Neuronal stem cell (in vitro differentiated cells): ENCODE measurements around the gene PNLIPRP2.

Experiments
- DNase-seq: peaks from one replicate; pipeline ENCODE4 v3.0.0-alpha.2; 2013; ENCODE audit warnings: low spot score
- H2AFZ ChIP-seq: one replicate; pipeline ENCODE4 v1.6.1; 2013; ENCODE audit warnings: mild to moderate bottlenecking, low read length, inconsistent platforms
- H2AK5ac ChIP-seq: 2 replicates; pipeline ENCODE4 v1.6.1; 2013; ENCODE audit warnings: low read depth, mild to moderate bottlenecking, inconsistent platforms, low read length, moderate library complexity, mixed read lengths
- H2BK120ac ChIP-seq: 2 replicates; pipeline ENCODE4 v1.6.1; 2013; ENCODE audit warnings: low read depth, mild to moderate bottlenecking, inconsistent platforms, low read length, moderate library complexity, mixed read lengths
- H2BK12ac ChIP-seq: one replicate; pipeline ENCODE4 v1.6.1; 2013; ENCODE audit warnings: low read length, inconsistent platforms
- H2BK15ac ChIP-seq: 2 replicates; pipeline ENCODE4 v1.6.1; 2013; ENCODE audit warnings: mild to moderate bottlenecking, low read length, inconsistent platforms, mixed read lengths
- H2BK5ac ChIP-seq: one replicate; pipeline ENCODE4 v1.6.1; 2013; ENCODE audit warnings: inconsistent platforms, mild to moderate bottlenecking, low read length, moderate library complexity
- H3K14ac ChIP-seq: one replicate; pipeline ENCODE4 v1.6.1; 2013; ENCODE audit warnings: low read length, inconsistent platforms
- H3K18ac ChIP-seq: 2 replicates; pipeline ENCODE4 v1.6.1; 2013; ENCODE audit warnings: low read length, inconsistent platforms
- H3K23ac ChIP-seq: 2 replicates; pipeline ENCODE4 v1.6.1; 2013; ENCODE audit warnings: low read depth, mild to moderate bottlenecking, mixed read lengths, low read length, inconsistent platforms; ENCODE audit not compliant: poor library complexity
- H3K27ac ChIP-seq: replicated peaks from 3 replicates; pipeline ENCODE4 v1.5.1; 2013; ENCODE audit warnings: low read length, inconsistent platforms
- H3K27me3 ChIP-seq, 3 experiments: 2 replicates each; pipeline ENCODE4 v1.6.1; 2013; ENCODE audit warnings: low read length in 3 of 3, mild to moderate bottlenecking in 2 of 3, inconsistent platforms in 1 of 3, low read depth in 1 of 3, mixed read lengths in 1 of 3, moderate library complexity in 1 of 3; ENCODE audit not compliant: control insufficient read depth in 3 of 3, insufficient read depth in 3 of 3
- H3K36me3 ChIP-seq, 2 donors: replicated peaks in 1 of 2; 2 replicates each; pipeline ENCODE4 v1.6.1; 2013; ENCODE audit warnings: low read length in 2 of 2; ENCODE audit not compliant: control insufficient read depth in 2 of 2, insufficient read depth in 2 of 2
- H3K4ac ChIP-seq: 2 replicates; pipeline ENCODE4 v1.6.1; 2013; ENCODE audit warnings: inconsistent platforms, mild to moderate bottlenecking, low read length, moderate library complexity
- H3K4me1 ChIP-seq, 2 donors: 1 replicate in 1 of 2; 2 replicates in 1 of 2; pipeline ENCODE4 v1.6.1; 2013; ENCODE audit warnings: low read length in 2 of 2, low read depth in 1 of 2; ENCODE audit not compliant: control insufficient read depth in 2 of 2, insufficient read depth in 1 of 2
- H3K4me2 ChIP-seq: one replicate; pipeline ENCODE4 v1.6.1; 2013; ENCODE audit warnings: mild to moderate bottlenecking, low read length, inconsistent platforms; ENCODE audit not compliant: insufficient read depth, poor library complexity, severe bottlenecking
- H3K4me3 ChIP-seq, 2 donors: 2 replicates each; pipeline ENCODE4 v1.5.1; 2013; ENCODE audit warnings: low read length in 2 of 2, mild to moderate bottlenecking in 2 of 2, inconsistent platforms in 1 of 2, moderate library complexity in 1 of 2
- H3K79me1 ChIP-seq: one replicate; pipeline ENCODE4 v1.6.1; 2013; ENCODE audit warnings: low read depth, mild to moderate bottlenecking, inconsistent platforms, low read length, moderate library complexity
- H3K9ac ChIP-seq: one replicate; pipeline ENCODE4 v1.6.1; 2013; ENCODE audit warnings: mild to moderate bottlenecking, low read depth, low read length, inconsistent platforms; ENCODE audit not compliant: poor library complexity
- H3K9me3 ChIP-seq, 2 donors: replicated peaks in 1 of 2; 2 replicates each; pipeline versions ENCODE3 to v1.6.1; 2013; ENCODE audit warnings: low read length in 2 of 2, mild to moderate bottlenecking in 2 of 2, inconsistent platforms in 1 of 2, low read depth in 1 of 2, mixed read lengths in 1 of 2, moderate library complexity in 1 of 2; ENCODE audit not compliant: control insufficient read depth in 2 of 2, insufficient read depth in 1 of 2
- H4K8ac ChIP-seq: one replicate; pipeline ENCODE4 v1.6.1; 2013; ENCODE audit warnings: low read depth, mild to moderate bottlenecking, inconsistent platforms, low read length, moderate library complexity
- H4K91ac ChIP-seq: one replicate; pipeline ENCODE4 v1.6.1; 2013; ENCODE audit warnings: low read length, low read depth, mild to moderate bottlenecking, inconsistent platforms; ENCODE audit not compliant: poor library complexity
- WGBS, 2 donors: extraction: QIAGEN DNeasy Blood & Tissue Kit; methylation state at CpG; one replicate each; pipeline ENCODE4 v1.1.7; 2013; ENCODE audit warnings: missing lambda C conversion rate in 2 of 2, mixed read lengths in 1 of 2; ENCODE audit not compliant: insufficient read length in 2 of 2, insufficient replicate concordance in 1 of 2; ENCODE audit errors: extremely low coverage in 2 of 2; 5-methylcytosine and 5-hydroxymethylcytosine counted together

PNLIPRP2 gene

DNA sequence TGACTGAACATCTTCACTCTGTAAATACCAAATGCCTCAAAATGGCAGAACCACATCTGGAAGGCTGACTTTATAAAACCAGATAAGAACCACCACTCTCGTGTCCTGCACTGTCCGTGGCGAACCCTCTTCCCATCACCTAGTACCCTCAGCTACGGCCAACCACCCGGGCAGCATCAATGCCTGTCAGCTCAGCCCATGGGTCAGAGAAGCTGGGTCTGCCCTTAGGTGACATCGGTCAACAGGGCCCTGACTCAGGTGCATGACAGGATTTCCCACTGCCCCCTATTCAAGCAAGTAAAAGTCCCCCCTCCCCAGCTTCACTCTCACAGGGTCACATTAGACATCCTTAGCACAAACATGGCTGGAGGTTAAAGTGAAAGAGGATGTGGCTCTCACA lies 65.1 kb downstream of the PNLIPRP2 start:
- no peaks in the 10 kb centered on the region for H3K36me3 ChIP-seq
- no peak overlapping the region for H2BK12ac ChIP-seq
- no peak overlapping the region for H2BK5ac ChIP-seq
- no peaks in the 10 kb centered on the region for H3K9me3 ChIP-seq
- H3K27ac ChIP-seq, result no peak overlapping the region
- no peak overlapping the region for H3K4me3 ChIP-seq
- no CpG with 5 or more reads among the region's 6 CpGs for WGBS, 2 donors
- no peak overlapping the region for H3K4me2 ChIP-seq
- H4K8ac ChIP-seq, result no peak overlapping the region
- no peak overlapping the region for H3K9ac ChIP-seq
- H3K23ac ChIP-seq, result no peak overlapping the region
- no peaks in the 10 kb centered on the region for H3K4me1 ChIP-seq
- no peaks in the 10 kb centered on the region for H3K27me3 ChIP-seq
- H3K18ac ChIP-seq, result no peak overlapping the region
- H3K79me1 ChIP-seq, result no peaks in the 10 kb centered on the region
- no peak overlapping the region for H4K91ac ChIP-seq
- H2AK5ac ChIP-seq, result no peak overlapping the region
- H2BK15ac ChIP-seq, result no peak overlapping the region
- H2AFZ ChIP-seq, result no peak overlapping the region
- H3K14ac ChIP-seq, result no peak overlapping the region
- no peak overlapping the region for H3K4ac ChIP-seq
- no peak overlapping the region for H2BK120ac ChIP-seq
- no peak for DNase-seq

DNA sequence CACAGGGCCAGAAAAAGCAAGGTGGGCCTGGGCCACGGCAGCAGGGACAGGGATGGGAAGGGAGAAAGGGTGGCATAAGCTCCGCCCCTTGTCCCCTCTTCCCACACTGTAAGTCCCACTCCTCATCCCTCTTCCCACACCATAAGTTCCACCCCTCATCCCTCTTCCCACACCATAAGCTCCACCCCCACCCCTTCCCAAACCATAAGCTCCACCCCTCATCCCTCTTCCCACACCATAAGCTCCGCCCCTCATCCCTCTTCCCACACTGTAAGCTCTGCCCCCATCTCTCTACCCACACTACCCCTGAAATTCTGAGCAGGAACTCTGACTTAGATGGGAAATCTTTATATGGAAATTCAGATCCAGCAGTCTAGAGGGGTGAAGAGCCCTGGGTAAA lies 65.9 kb downstream of the PNLIPRP2 start:
- H3K36me3 ChIP-seq, result no peaks in the 10 kb centered on the region
- H2AFZ ChIP-seq, result no peak overlapping the region
- no peak overlapping the region for H2BK120ac ChIP-seq
- H3K4me1 ChIP-seq, result peaks cover 0 to 2% of the 10 kb centered on the region in 2 donors
- no peak overlapping the region for H2BK15ac ChIP-seq
- H3K9ac ChIP-seq, result no peak overlapping the region
- no peak overlapping the region for H3K18ac ChIP-seq
- no peak overlapping the region for H3K4me3 ChIP-seq
- H3K4me2 ChIP-seq, result no peak overlapping the region
- H3K27ac ChIP-seq, result no peak overlapping the region
- no peak overlapping the region for H4K8ac ChIP-seq
- no peak for DNase-seq
- H3K79me1 ChIP-seq, result no peaks in the 10 kb centered on the region
- H3K14ac ChIP-seq, result no peak overlapping the region
- H3K9me3 ChIP-seq, result no peaks in the 10 kb centered on the region
- no peak overlapping the region for H3K23ac ChIP-seq
- no peak overlapping the region for H2BK5ac ChIP-seq
- H3K27me3 ChIP-seq, result no peaks in the 10 kb centered on the region
- H2AK5ac ChIP-seq, result no peak overlapping the region
- no peak overlapping the region for H2BK12ac ChIP-seq
- H3K4ac ChIP-seq, result no peak overlapping the region
- WGBS, 2 donors, result no CpG with 5 or more reads among the region's 3 CpGs
- H4K91ac ChIP-seq, result no peak overlapping the region

DNA sequence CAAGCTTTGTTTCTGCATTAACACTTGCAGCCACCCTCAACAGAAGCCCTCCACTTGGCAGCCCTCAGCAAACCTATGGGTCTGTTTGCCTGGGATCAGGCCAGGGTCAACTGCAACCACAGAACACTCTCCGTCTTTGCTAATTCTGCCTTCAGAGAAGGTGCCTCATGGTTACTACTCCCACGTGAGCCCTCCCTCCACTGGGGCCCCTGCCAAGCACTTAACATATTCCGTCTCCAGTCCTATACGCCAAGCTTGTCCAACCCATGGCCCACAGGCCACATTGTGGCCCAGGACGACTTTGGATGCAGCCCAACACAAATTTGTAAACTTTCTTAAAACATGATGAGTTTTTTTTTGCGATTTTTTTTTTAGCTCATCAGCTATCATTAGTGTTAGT lies 66.9 kb downstream of the PNLIPRP2 start:
- H2AFZ ChIP-seq, result no peak overlapping the region

DNA sequence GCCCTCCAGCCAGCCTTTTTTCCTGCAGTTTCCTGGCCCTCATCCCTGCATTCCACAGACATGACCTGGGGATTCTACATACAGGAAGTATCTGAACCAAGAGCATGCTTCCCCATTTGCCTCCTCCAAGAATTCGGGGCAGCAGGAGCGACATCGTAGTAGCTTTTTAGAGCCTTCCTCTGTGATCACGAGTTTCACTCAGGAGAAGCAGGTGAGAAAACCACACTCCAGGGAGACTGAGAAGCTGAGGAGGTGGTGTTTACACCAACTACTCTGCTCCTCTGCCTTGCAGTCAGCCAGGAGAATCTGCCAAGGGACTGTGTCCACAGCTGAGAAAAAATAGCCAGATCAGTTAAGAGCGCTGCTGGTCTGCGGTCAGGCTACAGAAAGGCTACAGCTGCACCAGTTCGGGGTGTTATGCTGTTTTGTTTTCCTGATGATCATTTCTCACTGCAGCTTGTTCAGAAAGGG lies 67.5 kb downstream of the PNLIPRP2 start:
- Histone ChIP-seq H4K91ac (no peak overlapping the region), H3K79me1 (no peaks in the 10 kb centered on the region), H3K14ac (no peak overlapping the region)

More for the DNA sequence above, 66.9 kb downstream of the PNLIPRP2 start:
- Histone ChIP-seq H3K27ac (no peak overlapping the region), H3K36me3 (no peaks in the 10 kb centered on the region), H4K8ac (no peak overlapping the region), H2BK120ac (no peak overlapping the region), H3K79me1 (no peaks in the 10 kb centered on the region), H3K18ac (no peak overlapping the region), H3K4ac (no peak overlapping the region), H3K9ac (no peak overlapping the region), H2BK12ac (no peak overlapping the region), H3K27me3 (no peaks in the 10 kb centered on the region), H3K14ac (no peak overlapping the region), H3K23ac (no peak overlapping the region), H2BK5ac (no peak overlapping the region), H3K9me3 (no peaks in the 10 kb centered on the region), H4K91ac (no peak overlapping the region), H2AK5ac (no peak overlapping the region), H2BK15ac (no peak overlapping the region), H3K4me2 (no peak overlapping the region), H3K4me3 (no peak overlapping the region), H3K4me1 (peaks cover 0 to 2% of the 10 kb centered on the region in 2 donors)
- WGBS, 2 donors, result no CpG with 5 or more reads among the region's 6 CpGs
- DNase-seq, result no peak

More for the DNA sequence above, 67.5 kb downstream of the PNLIPRP2 start:
- WGBS, 2 donors, result no CpG with 5 or more reads among the region's 7 CpGs
- Histone ChIP-seq H3K27me3 (no peaks in the 10 kb centered on the region), H3K9ac (no peak overlapping the region), H3K4ac (no peak overlapping the region), H3K9me3 (no peaks in the 10 kb centered on the region), H2BK12ac (no peak overlapping the region), H4K8ac (no peak overlapping the region), H3K18ac (no peak overlapping the region), H3K4me2 (no peak overlapping the region), H3K4me3 (no peak overlapping the region), H2BK15ac (no peak overlapping the region), H2BK120ac (no peak overlapping the region), H2BK5ac (no peak overlapping the region), H3K27ac (no peak overlapping the region), H2AFZ (no peak overlapping the region), H3K36me3 (no peaks in the 10 kb centered on the region), H2AK5ac (no peak overlapping the region), H3K23ac (no peak overlapping the region), H3K4me1 (peaks cover 0 to 2% of the 10 kb centered on the region in 2 donors)
- no peak for DNase-seq
